HT1080 (cell line): Measurements from ENCODE around the gene CDKAL1. TPM values are rescaled to one million over a fixed set of nuclear protein-coding genes. Genes with fewer than 3 reads are reported as not detected.

Experiments
- DNase-seq: peaks from one replicate; pipeline ENCODE4 v3.0.0-alpha.2; 2015; ENCODE audit warnings: low read depth
- total RNA-seq: library from RNA; depleted of rRNA; stranded (reverse); fragments of >200 nt; shearing (Covaris generic); gene quantifications from 2 replicates; pipeline ENCODE4 v1.2.3, GENCODE V29; 2014

The CDKAL1 gene
- total RNA-seq, 1 experiment from 2014 or later: 13.5 TPM

- DNase-seq: no peak
These were observed 254.9 kb downstream of the CDKAL1 start for GRCh38 chr6:20789162-20789561.

DNA sequence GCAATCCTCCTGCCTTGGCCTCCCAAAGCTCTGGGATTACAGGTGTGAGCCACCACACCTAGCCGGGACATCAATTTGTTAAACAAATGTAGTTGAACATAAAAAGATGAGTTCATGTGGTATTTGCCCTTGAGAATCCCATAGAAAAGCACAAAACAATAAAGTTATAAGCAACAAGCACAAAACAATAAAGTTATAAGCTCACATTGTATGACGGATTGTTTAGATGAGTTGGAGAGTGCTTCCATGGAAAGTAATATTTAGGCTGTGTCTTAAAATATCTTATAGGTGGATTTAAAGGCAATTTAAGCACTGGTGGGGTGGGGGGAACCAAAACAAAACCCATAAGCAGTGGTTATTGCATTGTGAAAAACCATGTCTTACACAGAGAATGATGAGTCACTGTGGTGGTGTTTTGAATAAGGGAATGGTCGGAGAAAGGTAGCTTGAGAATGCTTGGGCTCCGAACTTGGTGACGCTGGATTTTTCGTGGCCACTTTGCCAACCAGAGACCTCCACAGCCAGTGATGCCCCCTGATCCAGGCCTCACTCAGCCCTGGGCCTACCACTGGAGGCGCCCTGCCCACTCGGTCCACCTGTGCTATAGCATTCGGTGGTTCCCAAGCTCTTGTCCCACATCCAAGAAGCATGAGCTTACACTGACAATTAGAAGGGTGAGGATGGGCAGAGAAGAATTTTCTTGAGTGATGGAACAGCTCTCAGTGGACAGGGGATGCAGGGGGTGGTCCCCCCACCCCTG, 256.0 kb downstream of the CDKAL1 start:
- no peak for DNase-seq

DNA sequence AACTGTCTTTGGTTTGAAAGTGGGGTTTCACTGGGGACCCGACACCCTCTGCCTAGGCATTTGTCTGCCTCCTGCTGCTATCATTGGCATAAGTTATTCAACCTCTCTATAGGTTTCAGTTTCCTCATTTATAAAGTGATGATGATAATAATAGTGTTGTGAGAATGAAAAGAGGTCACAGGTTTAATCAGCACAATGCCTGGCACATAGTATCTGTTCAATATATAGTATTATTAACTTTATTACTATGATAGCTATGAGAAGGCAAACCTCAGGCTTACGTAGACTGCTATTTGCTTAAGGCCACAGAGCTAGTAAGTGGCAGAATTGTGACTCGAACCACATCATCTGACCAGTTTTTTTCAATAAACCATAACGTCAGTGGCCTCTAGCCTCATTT, 256.8 kb downstream of the CDKAL1 start:
- no peak for DNase-seq

DNA sequence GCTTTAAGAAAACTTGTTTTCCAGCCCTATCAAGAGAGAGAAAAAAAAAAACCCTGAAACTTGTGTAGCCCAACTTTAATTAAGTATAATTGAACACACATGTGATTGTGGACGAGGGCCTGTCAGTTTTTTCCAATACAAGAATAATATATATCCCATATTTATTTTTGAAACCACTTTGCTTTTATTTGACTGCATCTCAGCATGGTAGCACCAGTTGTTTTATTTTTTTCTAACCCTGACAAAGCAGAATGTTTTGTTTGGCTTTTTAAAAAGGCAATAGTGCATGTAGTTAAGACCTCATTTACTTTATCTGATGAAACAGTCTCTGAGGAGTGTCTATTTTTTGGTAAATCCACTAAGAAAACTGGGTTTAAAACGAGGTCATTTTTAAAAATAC, 257.7 kb downstream of the CDKAL1 start:
- no peak for DNase-seq

DNA sequence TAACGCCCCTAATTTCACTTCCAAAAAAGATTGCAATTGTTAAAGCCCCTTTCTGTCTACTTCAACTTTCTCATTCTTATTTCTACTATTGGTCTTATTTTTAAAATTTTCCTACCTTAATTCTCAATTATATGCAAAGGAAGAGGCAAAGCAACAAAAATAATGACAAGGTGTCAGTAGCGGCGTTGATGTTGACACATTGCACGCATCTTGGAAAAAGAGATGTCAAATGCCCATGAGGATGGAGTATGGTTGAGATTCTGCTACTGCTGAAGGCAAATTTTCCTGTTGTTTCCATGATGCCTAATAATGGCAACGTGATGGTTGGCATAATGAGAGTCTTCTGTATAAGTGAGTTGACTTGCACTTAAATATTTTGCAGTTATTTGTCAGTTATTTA, 258.9 kb downstream of the CDKAL1 start:
- DNase-seq: no peak

DNA sequence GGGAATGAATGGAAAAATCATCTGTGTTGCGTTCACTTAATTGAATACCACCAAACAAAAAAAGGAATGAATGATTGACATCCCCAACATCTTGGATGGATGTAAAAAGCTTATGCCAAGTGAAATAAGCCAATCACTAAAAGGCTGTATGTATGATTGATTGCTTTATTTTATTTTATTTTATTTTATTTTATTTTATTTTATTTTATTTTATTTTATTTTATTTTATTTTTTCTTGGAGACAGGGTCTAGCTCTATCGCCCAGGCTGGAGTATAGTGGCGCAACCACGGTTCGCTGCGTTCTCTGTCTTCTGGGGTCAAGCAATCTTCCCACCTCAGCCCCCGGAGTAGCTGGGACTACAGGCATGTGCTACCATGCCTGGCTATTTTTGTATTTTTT, 263.3 kb downstream of the CDKAL1 start:
- DNase-seq: no peak

DNA sequence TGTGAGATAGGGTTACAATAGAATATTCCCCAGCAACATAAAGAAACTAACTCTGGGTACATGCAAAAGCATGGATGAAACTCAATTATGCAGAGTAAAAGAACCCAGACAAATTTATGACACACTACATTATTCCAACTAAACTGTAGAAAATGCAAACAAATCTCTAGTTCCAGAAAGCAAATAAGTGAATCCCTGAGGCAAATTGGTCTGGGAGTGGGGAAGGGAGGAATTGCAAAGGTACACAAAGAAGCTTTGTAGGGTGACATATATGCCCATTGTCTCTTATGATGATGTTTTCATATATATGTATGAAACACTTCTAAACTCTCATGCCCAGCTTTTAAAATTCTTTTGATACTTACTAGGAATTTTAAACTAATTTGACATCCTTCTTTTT, 266.0 kb downstream of the CDKAL1 start:
- DNase-seq: no peak

DNA sequence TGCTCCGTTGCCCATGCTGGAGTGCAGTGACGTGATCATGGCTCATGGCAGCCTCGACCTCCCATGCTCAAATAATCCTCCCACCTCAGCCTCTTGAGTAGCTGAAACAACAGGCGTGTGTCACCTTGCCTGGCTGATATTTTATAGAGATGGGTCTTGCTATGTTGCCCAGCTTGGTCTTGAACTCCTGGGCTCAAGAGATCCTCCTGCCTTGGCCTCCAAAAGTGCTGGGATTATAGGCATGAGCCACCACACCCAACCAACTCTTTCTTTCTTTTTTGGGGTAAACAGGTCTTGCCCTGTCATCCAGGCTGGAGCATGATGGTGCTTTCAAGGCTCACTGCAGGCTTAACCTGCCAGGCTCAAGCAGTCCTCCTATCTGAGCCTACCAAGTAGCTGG, 266.4 kb downstream of the CDKAL1 start:
- DNase-seq: no peak

DNA sequence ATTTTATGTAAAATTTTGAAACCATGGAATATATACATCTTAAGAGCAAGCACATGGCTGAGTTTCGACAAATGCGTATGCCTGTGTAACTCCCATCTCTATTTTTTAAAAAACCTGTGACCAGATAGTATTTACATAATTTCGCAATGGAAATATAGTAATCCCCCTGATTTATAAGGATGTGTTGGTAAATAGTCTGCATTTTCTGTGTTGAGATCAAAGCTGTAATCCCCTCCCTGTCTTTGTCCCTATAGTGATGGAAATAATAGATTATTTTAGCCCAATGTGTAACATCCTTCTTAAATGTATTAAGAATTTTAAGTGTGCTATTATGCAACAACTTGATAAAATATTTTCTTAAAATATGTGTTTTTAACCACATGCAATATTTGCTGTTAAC, 267.3 kb downstream of the CDKAL1 start:
- no peak for DNase-seq

DNA sequence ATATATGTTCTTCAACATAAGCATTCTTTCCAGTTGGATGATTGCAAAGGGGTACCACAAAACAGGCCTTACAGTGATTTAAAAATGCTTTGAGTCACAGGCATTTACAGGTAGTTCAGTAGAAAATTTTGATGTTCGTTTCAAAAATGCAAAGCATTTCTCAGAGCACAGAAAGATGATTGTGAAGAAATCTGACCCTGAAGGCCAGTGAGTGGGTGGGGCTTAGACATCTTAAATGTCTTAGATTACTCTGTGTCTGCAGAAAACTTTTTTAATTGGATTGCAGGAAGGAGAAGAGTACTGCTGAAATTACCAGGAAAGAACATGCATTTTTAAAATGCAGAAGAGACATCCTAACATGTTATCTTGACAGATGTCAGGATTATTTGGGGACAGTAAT, 268.3 kb downstream of the CDKAL1 start:
- DNase-seq: no peak

- DNase-seq: no peak
These were observed 270.8 kb downstream of the CDKAL1 start for GRCh38 chr6:20805021-20805420.

DNA sequence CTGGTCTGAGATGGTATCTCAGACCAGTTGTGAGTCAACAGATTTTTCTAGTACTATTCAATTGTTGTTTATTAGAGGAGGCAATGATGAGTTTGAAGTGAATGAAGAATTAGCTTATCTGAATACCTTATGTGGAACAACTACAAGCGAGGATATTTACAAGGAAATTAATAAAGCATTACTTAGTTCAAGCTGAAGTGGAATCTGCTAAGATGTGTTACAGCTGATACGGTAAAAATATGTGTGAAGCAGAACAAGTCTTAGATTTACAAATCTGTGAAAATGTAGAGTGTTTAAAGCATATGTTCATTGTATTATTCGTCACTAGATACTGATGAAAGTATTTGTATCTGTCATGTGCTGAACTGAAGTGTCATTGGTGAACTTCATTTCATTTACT, 272.4 kb downstream of the CDKAL1 start:
- no peak for DNase-seq

DNA sequence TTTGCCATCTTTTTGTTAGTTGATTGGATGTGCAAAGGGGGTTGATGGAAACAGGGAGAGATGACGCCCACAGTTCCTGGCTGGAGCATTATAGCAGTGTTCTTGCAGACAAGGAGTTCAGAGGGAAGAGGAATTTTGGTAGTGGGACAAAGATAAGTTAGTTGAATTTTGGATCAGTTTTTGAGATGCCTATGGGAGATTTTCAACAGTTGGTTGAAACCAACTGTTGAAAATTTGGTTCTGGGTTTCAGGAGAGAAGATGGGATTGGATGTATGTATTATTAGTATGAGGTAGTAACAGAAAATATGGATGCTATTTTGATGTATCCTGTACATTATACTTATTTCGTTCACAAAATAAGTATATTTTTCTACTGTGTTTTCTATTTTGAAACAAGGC, 274.2 kb downstream of the CDKAL1 start:
- DNase-seq: no peak

DNA sequence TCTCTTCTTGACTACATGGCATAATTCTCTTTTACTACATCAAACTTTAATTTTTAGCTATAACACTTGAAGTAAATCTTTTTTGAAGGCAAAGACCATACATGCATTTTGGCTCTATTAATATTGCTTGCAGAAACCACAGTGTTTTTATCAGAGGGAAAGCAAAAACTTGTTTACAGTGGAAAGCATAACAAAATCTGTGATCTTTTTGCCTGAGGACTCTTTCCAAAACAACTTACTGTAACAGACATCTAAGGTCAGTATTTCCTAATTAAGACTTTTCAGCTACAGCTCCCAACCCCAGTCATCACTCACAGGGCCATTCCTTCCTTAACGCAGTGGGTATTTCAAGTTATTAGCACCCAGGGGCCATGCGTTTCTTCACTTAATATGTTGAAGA, 274.7 kb downstream of the CDKAL1 start:
- DNase-seq: no peak

GRCh38 chr6:20810727-20811108, 276.5 kb downstream of the CDKAL1 start:
- DNase-seq: no peak

DNA sequence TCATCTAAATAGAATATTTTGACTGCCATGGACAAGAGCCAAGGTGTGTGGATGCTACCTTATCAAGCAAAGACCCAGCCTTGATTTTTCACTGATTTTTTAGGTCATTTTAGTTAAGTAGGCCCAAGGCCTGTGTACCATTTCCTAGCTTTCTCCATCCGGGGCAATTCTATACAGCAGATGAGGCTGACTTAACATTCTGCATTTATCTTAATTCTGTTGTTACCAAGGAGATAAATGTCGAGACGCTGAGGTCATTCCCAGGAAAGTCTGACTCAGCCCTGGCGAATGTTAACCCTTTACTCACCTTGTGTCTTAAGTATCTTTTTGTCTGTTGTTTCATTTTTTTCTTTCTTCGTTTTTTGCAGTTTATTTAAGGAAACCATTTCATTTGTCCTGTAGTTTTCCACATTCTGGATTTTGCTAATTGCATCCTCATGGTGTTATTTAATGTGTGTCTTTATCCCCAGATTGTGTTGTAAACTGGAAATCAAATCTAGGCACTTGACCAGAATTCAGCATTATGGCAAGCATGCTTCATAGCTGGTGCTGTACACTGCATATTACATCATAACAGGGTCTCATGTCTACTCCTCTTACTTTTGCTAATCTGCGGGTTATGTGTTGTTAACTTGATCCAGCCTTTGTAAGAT, 277.0 kb downstream of the CDKAL1 start:
- peak; percentile 94 for DNase-seq

- DNase-seq: no peak
These were observed 278.5 kb downstream of the CDKAL1 start for GRCh38 chr6:20812776-20813175.

- DNase-seq: no peak
These were observed 280.2 kb downstream of the CDKAL1 start for GRCh38 chr6:20814494-20814893.

GRCh38 chr6:20816126-20816525, 281.9 kb downstream of the CDKAL1 start:
- DNase-seq: no peak

DNA sequence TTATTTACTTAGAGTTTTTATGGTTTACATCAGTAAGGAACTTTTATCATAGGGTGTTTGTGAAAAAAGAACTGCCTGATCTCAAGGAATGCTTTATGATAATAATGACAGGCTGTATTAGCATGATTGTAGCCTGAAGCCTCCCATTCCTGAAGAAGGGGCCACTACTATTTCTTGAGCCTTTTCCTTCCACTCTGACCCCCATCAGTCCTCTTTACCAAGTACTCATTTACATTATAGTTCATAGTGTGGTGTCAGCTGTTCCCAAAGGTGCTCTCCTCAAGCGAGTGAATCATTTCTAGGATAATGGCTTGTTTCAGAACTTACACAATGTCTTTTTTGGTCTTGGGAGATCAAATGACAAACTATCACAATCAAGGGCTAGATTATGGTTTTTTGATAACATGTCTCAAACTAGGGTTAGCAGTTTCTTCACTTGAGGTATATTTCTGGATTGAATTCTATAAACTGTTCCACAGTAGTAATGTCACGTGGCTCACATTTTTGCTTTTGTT, 283.6 kb downstream of the CDKAL1 start:
- peak; percentile 8 for DNase-seq

- no peak for DNase-seq
These were observed 285.6 kb downstream of the CDKAL1 start for GRCh38 chr6:20819774-20820400.

- peak; percentile 46 for DNase-seq
These were observed 292.1 kb downstream of the CDKAL1 start for GRCh38 chr6:20826378-20826777.

DNA sequence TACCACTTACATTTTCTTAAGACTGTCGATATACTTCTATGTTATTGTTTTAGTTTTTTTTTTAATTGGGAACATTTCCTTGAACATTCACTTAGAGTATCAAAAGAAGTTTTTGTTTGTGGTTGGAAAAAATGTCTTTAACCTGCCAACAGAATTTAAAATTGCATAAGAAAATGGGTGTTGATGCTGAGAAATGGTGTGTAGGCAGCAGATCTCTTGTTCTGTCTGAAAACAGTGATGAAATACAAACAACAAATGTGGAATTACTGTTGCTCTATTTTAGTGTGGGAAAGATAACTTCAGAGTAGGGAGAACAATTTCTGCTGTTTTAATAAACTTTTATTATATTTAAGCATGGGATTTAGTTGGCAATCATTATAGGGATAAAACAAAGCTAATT, 293.5 kb downstream of the CDKAL1 start:
- DNase-seq: no peak
